SK-N-SH (cell line): ENCODE data around the gene TNFRSF1A. TPM values are rescaled to one million over a fixed set of nuclear protein-coding genes. Genes with fewer than 3 reads are reported as not detected.

Experiments
- CTCF ChIA-PET: fragments of 300-600, 350-600 bp; formaldehyde crosslinking; extraction: SDS; loops from one replicate; lab custom pipeline; 2021; lab: Yijun Ruan, JAX
- POLR2A ChIA-PET: fragments of 350-600 bp; sonication (Branson Sonifier 250); formaldehyde crosslinking; extraction: SDS; loops from one replicate; lab custom pipeline; 2020; ENCODE audit warnings: antibody characterized with exemption, inconsistent platforms; lab: Yijun Ruan, JAX
- DNase-seq: peaks from one replicate; pipeline ENCODE4 v3.0.0; 2012
- H2AFZ ChIP-seq: fragments of 200-600 bp; sonication (generic); 2 replicates; pipeline ENCODE4 v1.8.1; 2016; ENCODE audit warnings: antibody characterized with exemption, mild to moderate bottlenecking, low read depth
- H3F3A ChIP-seq: fragments of 200-600 bp; sonication (generic); replicated peaks from 2 replicates; pipeline ENCODE3; 2016; ENCODE audit warnings: antibody characterized with exemption, mild to moderate bottlenecking; ENCODE audit not compliant: insufficient read depth
- H3K27ac ChIP-seq, 2 experiments: fragments of 200-500 bp in 1 of 2; fragments of 200-600 bp in 1 of 2; sonication (Bioruptor generic) in 1 of 2; sonication (generic), shearing (Covaris generic) in 1 of 2; 2 replicates each; pipeline versions ENCODE4 v1.5.1 to v1.6.1; 2014 to 2016; ENCODE audit warnings: low read depth in 2 of 2, inconsistent platforms in 1 of 2, low read length in 1 of 2, mild to moderate bottlenecking in 1 of 2, mixed read lengths in 1 of 2
- H3K27me3 ChIP-seq: fragments of 200-600 bp; sonication (generic), shearing (Covaris generic); 2 replicates; pipeline ENCODE4 v1.6.1; 2016; ENCODE audit warnings: mixed run types; ENCODE audit not compliant: insufficient read depth
- H3K36me3 ChIP-seq, 2 experiments: fragments of 200-500 bp in 1 of 2; fragments of 200-600 bp in 1 of 2; sonication (Bioruptor generic) in 1 of 2; sonication (generic) in 1 of 2; replicated peaks in 1 of 2; 2 replicates each; pipeline versions ENCODE3 to v1.5.1; 2014 to 2016; ENCODE audit warnings: low read length in 1 of 2, mild to moderate bottlenecking in 1 of 2; ENCODE audit not compliant: insufficient read depth in 2 of 2, control insufficient read depth in 1 of 2
- H3K4me1 ChIP-seq, 2 experiments: fragments of 200-500 bp in 1 of 2; fragments of 200-600 bp in 1 of 2; sonication (Bioruptor generic) in 1 of 2; sonication (generic), shearing (Covaris generic) in 1 of 2; 2 replicates each; pipeline versions ENCODE4 v1.5.1 to v1.6.1; 2014 to 2016; ENCODE audit warnings: low read depth in 1 of 2, low read length in 1 of 2, mixed run types in 1 of 2; ENCODE audit not compliant: insufficient read depth in 2 of 2, control insufficient read depth in 1 of 2
- H3K4me2 ChIP-seq: fragments of 200-600 bp; sonication (generic), shearing (Covaris generic); 2 replicates; pipeline ENCODE4 v1.6.1; 2017; ENCODE audit warnings: mixed run types
- H3K4me3 ChIP-seq, 2 experiments: fragments of 200-500 bp in 1 of 2; fragments of 200-600 bp in 1 of 2; sonication (Bioruptor generic) in 1 of 2; sonication (generic), shearing (Covaris generic) in 1 of 2; 2 replicates each; pipeline versions ENCODE4 v1.5.1 to v1.8.1; 2014 to 2016; ENCODE audit warnings: low read depth in 2 of 2, inconsistent platforms in 1 of 2, low read length in 1 of 2, mild to moderate bottlenecking in 1 of 2, mixed read lengths in 1 of 2, moderate library complexity in 1 of 2
- H3K79me2 ChIP-seq: fragments of 200-600 bp; sonication (generic); 2 replicates; pipeline ENCODE4 v1.8.1; 2017; ENCODE audit warnings: mild to moderate bottlenecking; ENCODE audit not compliant: insufficient read depth
- H3K9ac ChIP-seq: fragments of 200-600 bp; sonication (generic); 2 replicates; pipeline ENCODE4 v1.6.1; 2017; ENCODE audit warnings: mixed run types
- H3K9me2 ChIP-seq: fragments of 200-600 bp; sonication (generic); 2 replicates; pipeline ENCODE4 v1.6.1; 2017; ENCODE audit warnings: mixed run types
- H3K9me3 ChIP-seq: fragments of 200-600 bp; sonication (generic); 2 replicates; pipeline ENCODE4 v1.6.1; 2017; ENCODE audit warnings: mixed run types, mild to moderate bottlenecking, moderate library complexity
- H4K20me1 ChIP-seq: fragments of 200-600 bp; sonication (generic); 2 replicates; pipeline ENCODE4 v1.6.1; 2017; ENCODE audit warnings: mild to moderate bottlenecking, mixed run types; ENCODE audit not compliant: insufficient read depth
- CHD2 ChIP-seq: fragments of 150-350 bp; IDR thresholded peaks from 2 replicates; pipeline ENCODE4 v1.6.1; 2018; ENCODE audit warnings: low read length; ENCODE audit not compliant: partially characterized antibody
- CTCF ChIP-seq: fragments of 200-600 bp; sonication (generic); IDR thresholded peaks from 2 replicates; pipeline ENCODE4 v1.6.1; 2017; ENCODE audit warnings: antibody characterized with exemption, mild to moderate bottlenecking, moderate library complexity
- FOSL2 ChIP-seq: IDR thresholded peaks from 2 replicates; pipeline ENCODE4 v1.4.0; 2012; ENCODE audit warnings: low read depth, mild to moderate bottlenecking, moderate library complexity, borderline replicate concordance
- NFIC ChIP-seq: IDR thresholded peaks from 2 replicates; pipeline ENCODE4 v1.4.0; 2012; ENCODE audit warnings: borderline replicate concordance
- NRF1 ChIP-seq: IDR thresholded peaks from 2 replicates; pipeline ENCODE4 v1.6.1; 2012; ENCODE audit warnings: low read depth, mild to moderate bottlenecking, low read length
- RXRA ChIP-seq: IDR thresholded peaks from 2 replicates; pipeline ENCODE4 v1.4.0; 2012; ENCODE audit warnings: low read depth, mild to moderate bottlenecking, borderline replicate concordance
- TCF12 ChIP-seq: IDR thresholded peaks from 2 replicates; pipeline ENCODE4 v1.4.0; 2012
- TEAD4 ChIP-seq: IDR thresholded peaks from 2 replicates; pipeline ENCODE4 v1.4.0; 2012; ENCODE audit warnings: mild to moderate bottlenecking, borderline replicate concordance; ENCODE audit not compliant: insufficient read depth
- WGBS: methylation state at CpG from one replicate; pipeline ENCODE4 v1.1.6; 2017; ENCODE audit warnings: low lambda C conversion rate; 5-methylcytosine and 5-hydroxymethylcytosine counted together
- polyA plus RNA-seq, 3 experiments: library from polyadenylated mRNA; depleted of rRNA; stranded (reverse); fragments of >200 nt; gene quantifications; 2 replicates each; pipeline ENCODE4 v1.2.3, GENCODE V29; 2012
- TF ChIP-seq, protein P1 (sequence below): fragments of 150-350 bp; IDR thresholded peaks from 2 replicates; pipeline ENCODE4 v1.6.1; 2016; ENCODE audit warnings: mild to moderate bottlenecking, low read depth, low read length

The TNFRSF1A gene
- polyA plus RNA-seq, 1 of the 3 experiments (the other 2 are of a cell fraction) = 92.9 TPM

DNA sequence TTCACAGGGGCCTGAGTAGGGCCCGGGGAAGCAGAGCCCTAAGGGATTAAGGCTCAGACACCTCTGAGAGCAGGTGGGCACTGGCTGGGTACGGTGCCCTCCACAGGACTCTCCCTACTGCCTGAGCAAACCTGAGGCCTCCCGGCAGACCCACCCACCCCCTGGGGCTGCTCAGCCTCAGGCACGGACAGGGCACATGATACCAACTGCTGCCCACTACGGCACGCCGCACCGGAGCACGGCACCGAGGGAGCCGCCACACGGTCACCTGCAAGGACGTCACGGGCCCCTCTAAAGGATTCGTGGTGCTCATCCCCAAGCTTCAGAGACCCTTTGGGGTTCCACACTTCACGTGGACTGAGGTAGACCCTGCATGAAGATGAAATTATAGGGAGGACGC is 49.1 kb upstream of the TNFRSF1A start:
- H3K9ac ChIP-seq = no peak overlapping the region
- POLR2A ChIA-PET = no interaction called here
- WGBS = 79% methylated on average over 14 of the region's 17 CpGs
- no peaks in the 10 kb centered on the region for H4K20me1 ChIP-seq
- H3K4me3 ChIP-seq = no peak overlapping the region
- H3K36me3 ChIP-seq = no peaks in the 10 kb centered on the region
- H2AFZ ChIP-seq = no peak overlapping the region
- H3K9me3 ChIP-seq = no peaks in the 10 kb centered on the region
- H3F3A ChIP-seq = no peaks in the 10 kb centered on the region
- CTCF ChIA-PET = no interaction called here
- H3K27ac ChIP-seq = no peak overlapping the region
- H3K4me1 ChIP-seq = no peaks in the 10 kb centered on the region
- H3K27me3 ChIP-seq = no peaks in the 10 kb centered on the region
- no peaks in the 10 kb centered on the region for H3K9me2 ChIP-seq
- TF ChIP-seq CTCF (no peak), CHD2 (no peak), RXRA (no peak), TEAD4 (no peak)
- no peak overlapping the region for H3K4me2 ChIP-seq
- peak; percentile 17 for DNase-seq
- no peaks in the 10 kb centered on the region for H3K79me2 ChIP-seq

GRCh38 chr12:6390084-6390799 is 48.4 kb upstream of the TNFRSF1A start:
- no peak overlapping the region for H2AFZ ChIP-seq
- POLR2A ChIA-PET = no interaction called here

More at GRCh38 chr12:6390084-6390799, 48.4 kb upstream of the TNFRSF1A start:
- Histone ChIP-seq H3K4me2 (no peak overlapping the region), H4K20me1 (no peaks in the 10 kb centered on the region), H3K9me3 (no peaks in the 10 kb centered on the region), H3K4me3 (no peak overlapping the region), H3K79me2 (no peaks in the 10 kb centered on the region), H3K4me1 (no peaks in the 10 kb centered on the region), H3K27ac (no peak overlapping the region), H3K9ac (no peak overlapping the region), H3F3A (no peaks in the 10 kb centered on the region), H3K36me3 (no peaks in the 10 kb centered on the region), H3K27me3 (no peaks in the 10 kb centered on the region), H3K9me2 (no peaks in the 10 kb centered on the region)
- CTCF ChIA-PET = no interaction called here
- 79% methylated on average over 12 of the region's 15 CpGs for WGBS
- TF ChIP-seq TEAD4 (no peak), TCF12 (no peak), CHD2 (no peak), FOSL2 (no peak), NFIC (no peak), NRF1 (no peak)
- TF ChIP-seq, protein P1, sequence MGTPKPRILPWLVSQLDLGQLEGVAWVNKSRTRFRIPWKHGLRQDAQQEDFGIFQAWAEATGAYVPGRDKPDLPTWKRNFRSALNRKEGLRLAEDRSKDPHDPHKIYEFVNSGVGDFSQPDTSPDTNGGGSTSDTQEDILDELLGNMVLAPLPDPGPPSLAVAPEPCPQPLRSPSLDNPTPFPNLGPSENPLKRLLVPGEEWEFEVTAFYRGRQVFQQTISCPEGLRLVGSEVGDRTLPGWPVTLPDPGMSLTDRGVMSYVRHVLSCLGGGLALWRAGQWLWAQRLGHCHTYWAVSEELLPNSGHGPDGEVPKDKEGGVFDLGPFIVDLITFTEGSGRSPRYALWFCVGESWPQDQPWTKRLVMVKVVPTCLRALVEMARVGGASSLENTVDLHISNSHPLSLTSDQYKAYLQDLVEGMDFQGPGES = no peak
- no peak for DNase-seq
